Gastroesophageal sphincter (tissue), 3 donors: ENCODE data around the gene CEBPZ.

Experiments used
- POLR2A ChIP-seq, 2 donors: fragments of 450-650 bp; IDR thresholded peaks; one replicate each; pipeline ENCODE4 v1.6.1; 2017; ENCODE audit warnings: antibody characterized with exemption in 2 of 2, mild to moderate bottlenecking in 2 of 2, moderate library complexity in 1 of 2
- TF ChIP-seq, protein P1 (sequence below), 4 experiments: fragments of 200-600 bp in 2 of 4; fragments of 450-650 bp in 2 of 4; sonication (generic) in 1 of 4; IDR thresholded peaks; one replicate each; pipeline ENCODE4 v1.5.1; 2017 to 2019; ENCODE audit warnings: antibody characterized with exemption in 4 of 4, mild to moderate bottlenecking in 2 of 4, moderate library complexity in 2 of 4

DNA sequence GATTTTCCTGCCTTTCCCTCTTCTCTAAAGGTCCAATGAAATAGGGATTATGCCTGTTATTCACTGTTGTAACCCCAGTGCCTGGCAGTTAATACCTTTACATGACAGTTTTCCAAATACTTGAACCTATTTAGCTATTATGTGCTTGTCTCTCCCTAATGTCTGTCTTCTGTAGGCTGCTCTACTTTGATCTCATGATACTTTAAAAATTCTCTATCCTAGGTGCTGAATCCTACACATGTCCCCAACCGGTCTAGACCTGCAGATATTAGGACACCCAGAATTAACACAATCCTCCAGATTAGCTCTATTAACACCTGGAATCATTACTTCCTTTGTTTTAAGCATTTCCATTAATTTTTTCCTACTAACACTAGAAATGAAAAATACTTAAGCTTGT, 7.3 kb downstream of the CEBPZ start:
- TF ChIP-seq, protein P1, sequence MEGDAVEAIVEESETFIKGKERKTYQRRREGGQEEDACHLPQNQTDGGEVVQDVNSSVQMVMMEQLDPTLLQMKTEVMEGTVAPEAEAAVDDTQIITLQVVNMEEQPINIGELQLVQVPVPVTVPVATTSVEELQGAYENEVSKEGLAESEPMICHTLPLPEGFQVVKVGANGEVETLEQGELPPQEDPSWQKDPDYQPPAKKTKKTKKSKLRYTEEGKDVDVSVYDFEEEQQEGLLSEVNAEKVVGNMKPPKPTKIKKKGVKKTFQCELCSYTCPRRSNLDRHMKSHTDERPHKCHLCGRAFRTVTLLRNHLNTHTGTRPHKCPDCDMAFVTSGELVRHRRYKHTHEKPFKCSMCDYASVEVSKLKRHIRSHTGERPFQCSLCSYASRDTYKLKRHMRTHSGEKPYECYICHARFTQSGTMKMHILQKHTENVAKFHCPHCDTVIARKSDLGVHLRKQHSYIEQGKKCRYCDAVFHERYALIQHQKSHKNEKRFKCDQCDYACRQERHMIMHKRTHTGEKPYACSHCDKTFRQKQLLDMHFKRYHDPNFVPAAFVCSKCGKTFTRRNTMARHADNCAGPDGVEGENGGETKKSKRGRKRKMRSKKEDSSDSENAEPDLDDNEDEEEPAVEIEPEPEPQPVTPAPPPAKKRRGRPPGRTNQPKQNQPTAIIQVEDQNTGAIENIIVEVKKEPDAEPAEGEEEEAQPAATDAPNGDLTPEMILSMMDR (IDR thresholded peaks at IDR 0.05) = no peak
- no peak for TF ChIP-seq POLR2A (IDR thresholded peaks at IDR 0.05)
